NCI-H748 (cell line): ENCODE measurements around the gene PLAU.
A peak's percentile ranks its signal among the peaks of the same experiment; 100 is the strongest.

Experiments used
- DNase-seq: peaks from one replicate; lab custom pipeline; 2025; ENCODE audit not compliant: unreplicated experiment; lab: John Stamatoyannopoulos, UW

PLAU gene

GRCh38 chr10:73910764-73911552, at the start of gene PLAU:
TSS of gene PLAU (plus strand) at chr10:73911132. CDS start at chr10:73911556, 424 bp downstream.
- DNase-seq, result peak; percentile 49

GRCh38 chr10:73862011-73862410, 48.9 kb upstream of the PLAU start:
- no peak for DNase-seq

- no peak for DNase-seq
Measured at GRCh38 chr10:73863039-73863817, 47.7 kb upstream of the PLAU start.

- no peak for DNase-seq
Measured at GRCh38 chr10:73864229-73864628, 46.7 kb upstream of the PLAU start.

GRCh38 chr10:73865107-73865458, 45.8 kb upstream of the PLAU start:
- DNase-seq, result no peak

- DNase-seq, result no peak
Measured at GRCh38 chr10:73865459-73866442, 45.2 kb upstream of the PLAU start.

- DNase-seq, result no peak
Measured at GRCh38 chr10:73866621-73867020, 44.3 kb upstream of the PLAU start.

- no peak for DNase-seq
Measured at GRCh38 chr10:73867126-73867807, 43.7 kb upstream of the PLAU start.

- DNase-seq, result no peak
Measured at GRCh38 chr10:73867871-73868631, 42.9 kb upstream of the PLAU start.

GRCh38 chr10:73868655-73869195, 42.2 kb upstream of the PLAU start:
- DNase-seq, result no peak

GRCh38 chr10:73871295-73872189, 39.4 kb upstream of the PLAU start:
- DNase-seq, result peak; percentile 18

- DNase-seq, result no peak
Measured at GRCh38 chr10:73872190-73872710, 38.7 kb upstream of the PLAU start.

GRCh38 chr10:73873142-73873837, 37.6 kb upstream of the PLAU start:
- DNase-seq, result peak; percentile 30

GRCh38 chr10:73873838-73874215, 37.1 kb upstream of the PLAU start:
- peak; percentile 31 for DNase-seq

GRCh38 chr10:73874267-73875138, 36.4 kb upstream of the PLAU start, which contains the start of gene CAMK2G:
TSS of gene CAMK2G (minus strand) at chr10:73874555. CDS start at chr10:73874461, 94 bp downstream.
- DNase-seq, result peak; percentile 77

GRCh38 chr10:73875139-73875475, 35.8 kb upstream of the PLAU start:
- no peak for DNase-seq

- no peak for DNase-seq
Measured at GRCh38 chr10:73876157-73876556, 34.8 kb upstream of the PLAU start.
